Endothelial cell of umbilical vein (primary cell): ENCODE results near the gene ANK2. TPM values are rescaled to one million over a fixed set of nuclear protein-coding genes. Genes with fewer than 3 reads are reported as not detected.

Source experiments
- BruUV-seq: library from RNA; stranded (reverse); fragments of 400-500 nt; replicated peaks from 2 replicates; lab custom pipeline; 2021; lab: Mats Ljungman, UMichigan
- CTCF ChIA-PET: fragments of 300-600, 350-600 bp; sonication (Branson Sonifier 250); formaldehyde crosslinking; loops from one replicate; lab custom pipeline; 2021; ENCODE audit warnings: antibody characterized with exemption, inconsistent platforms; lab: Charles Lee
- POLR2A ChIA-PET: fragments of 300-600, 350-600 bp; sonication (Branson Sonifier 250); formaldehyde crosslinking; loops from one replicate; lab custom pipeline; 2021; ENCODE audit warnings: antibody characterized with exemption, inconsistent platforms; lab: Charles Lee
- DNase-seq: peaks from one replicate; pipeline ENCODE4 v3.0.0-alpha.2; 2011; ENCODE audit warnings: low read depth, low spot score
- FAIRE-seq: peaks from 2 replicates; lab custom pipeline; 2011; peaks lifted over from hg19 to GRCh38; lab: Jason Lieb, UNC
- H2AFZ ChIP-seq: 2 replicates; pipeline ENCODE4 v1.6.0; 2012; ENCODE audit warnings: low read depth, low read length, control low read depth, inconsistent platforms
- H3K27ac ChIP-seq: 2 replicates; pipeline ENCODE4 v1.5.1; 2011; ENCODE audit warnings: low read depth, mild to moderate bottlenecking, control low read depth, low read length, moderate library complexity; ENCODE audit not compliant: insufficient read depth
- H3K27me3 ChIP-seq, 2 experiments: 2 replicates each; pipeline versions ENCODE4 v1.6.0 to v1.6.1; 2011; ENCODE audit warnings: low read length in 2 of 2, mixed read lengths in 1 of 2; ENCODE audit not compliant: control insufficient read depth in 2 of 2, insufficient read depth in 2 of 2
- H3K36me3 ChIP-seq, 2 experiments: 2 replicates in 1 of 2; 3 replicates in 1 of 2; pipeline ENCODE4 v1.5.1; 2011; ENCODE audit warnings: low read length in 2 of 2, mild to moderate bottlenecking in 1 of 2, moderate library complexity in 1 of 2; ENCODE audit not compliant: control insufficient read depth in 2 of 2, insufficient read depth in 2 of 2; ENCODE audit errors: extremely low read depth in 1 of 2
- H3K4me1 ChIP-seq: 3 replicates; pipeline ENCODE4 v1.5.1; 2011; ENCODE audit warnings: mild to moderate bottlenecking, low read length; ENCODE audit not compliant: control insufficient read depth, insufficient read depth; ENCODE audit errors: extremely low read depth
- H3K4me2 ChIP-seq: 2 replicates; pipeline ENCODE4 v1.6.1; 2011; ENCODE audit warnings: low read length, control low read depth, mixed read lengths; ENCODE audit not compliant: insufficient read depth
- H3K4me3 ChIP-seq, 3 experiments: fragments of 200-600 bp in 1 of 3; sonication (generic), shearing (Covaris generic) in 1 of 3; replicated peaks in 1 of 3; 2 replicates each; pipeline ENCODE4 v1.5.1; 2011 to 2016; ENCODE audit warnings: control low read depth in 3 of 3, low read length in 3 of 3, mild to moderate bottlenecking in 2 of 3, inconsistent platforms in 1 of 3, low read depth in 1 of 3, moderate library complexity in 1 of 3; ENCODE audit not compliant: insufficient read depth in 1 of 3
- H3K79me2 ChIP-seq: 2 replicates; pipeline ENCODE4 v1.6.0; 2012; ENCODE audit warnings: low read length, inconsistent platforms; ENCODE audit not compliant: control insufficient read depth, insufficient read depth
- H3K9ac ChIP-seq: replicated peaks from 2 replicates; pipeline ENCODE3; 2011; ENCODE audit warnings: low read length, control low read depth; ENCODE audit not compliant: insufficient read depth; ENCODE audit errors: extremely low read depth
- H3K9me1 ChIP-seq: replicated peaks from 3 replicates; pipeline ENCODE4 v1.6.0; 2011; ENCODE audit warnings: mild to moderate bottlenecking, low read length; ENCODE audit not compliant: control insufficient read depth, insufficient read depth; ENCODE audit errors: extremely low read depth
- H3K9me3 ChIP-seq: replicated peaks from 2 replicates; pipeline ENCODE4 v1.5.1; 2012; ENCODE audit warnings: low read length, inconsistent platforms; ENCODE audit not compliant: control insufficient read depth, insufficient read depth
- H4K20me1 ChIP-seq: replicated peaks from 2 replicates; pipeline ENCODE3; 2011; ENCODE audit warnings: mild to moderate bottlenecking, low read length; ENCODE audit not compliant: control insufficient read depth, insufficient read depth; ENCODE audit errors: extremely low read depth
- EZH2 ChIP-seq: IDR thresholded peaks from 2 replicates; pipeline ENCODE4 v1.6.1; 2012; ENCODE audit warnings: borderline replicate concordance, low read depth, mild to moderate bottlenecking, moderate library complexity, low read length, inconsistent platforms; ENCODE audit not compliant: severe bottlenecking
- FOS ChIP-seq: IDR thresholded peaks from 2 replicates; pipeline ENCODE4 v1.6.1; 2011; ENCODE audit warnings: mild to moderate bottlenecking, low read length, moderate library complexity, borderline replicate concordance; ENCODE audit not compliant: insufficient read depth
- GATA2 ChIP-seq: IDR thresholded peaks from 2 replicates; pipeline ENCODE4 v1.7.0; 2011; ENCODE audit warnings: low read depth, mild to moderate bottlenecking, moderate library complexity, mixed read lengths, low read length; ENCODE audit not compliant: insufficient read length, insufficient read depth
- JUN ChIP-seq: IDR thresholded peaks from 2 replicates; pipeline ENCODE4 v1.6.1; 2011; ENCODE audit warnings: borderline replicate concordance, low read depth; ENCODE audit not compliant: insufficient read length, insufficient read depth
- MYC ChIP-seq: IDR thresholded peaks from one replicate; pipeline ENCODE4 v1.6.1; 2011; ENCODE audit warnings: mild to moderate bottlenecking, low read depth, low read length
- POLR2A ChIP-seq: IDR thresholded peaks from 2 replicates; pipeline ENCODE4 v1.6.1; 2012; ENCODE audit warnings: low read depth, mild to moderate bottlenecking, control low read depth, low read length
- POLR2AphosphoS5 ChIP-seq: IDR thresholded peaks from 2 replicates; pipeline ENCODE4 v1.6.1; 2012; ENCODE audit warnings: low read depth, mild to moderate bottlenecking, control low read depth, low read length, moderate library complexity; ENCODE audit not compliant: insufficient read depth
- dilution Hi-C: fragments of 300-500 bp; cut with MboI; formaldehyde crosslinking; loops from one replicate; pipeline ENCODE4 v1.15.0; 2019; ENCODE audit warnings: low sequenced_read_pairs; ENCODE audit not compliant: extremely low pct_ligation_motif_present
- intact Hi-C: fragments of 100-400 bp; cut with micrococcal nuclease; formaldehyde crosslinking; loops from one replicate; pipeline ENCODE4 v1.10.0; 2022
- polyA plus RNA-seq, 4 experiments: library from polyadenylated mRNA; depleted of rRNA in 3 of 4; stranded (reverse) in 3 of 4; unstranded in 1 of 4; fragments of >200 nt; gene quantifications; 2 replicates each; pipeline versions ENCODE4 v1.2.1 to v1.2.3, GENCODE V29; 2011 to 2012; ENCODE audit warnings: missing spikeins in 1 of 4
- total RNA-seq: library from RNA; stranded (reverse); gene quantifications from 2 replicates; pipeline ENCODE4 v1.2.3, GENCODE V29; 2021
- TF ChIP-seq, protein P1 (sequence below), 2 donors: IDR thresholded peaks; 1 replicate in 1 of 2; 2 replicates in 1 of 2; pipeline ENCODE4 v1.5.1; 2011; ENCODE audit warnings: low read length in 2 of 2, mild to moderate bottlenecking in 2 of 2, moderate library complexity in 2 of 2, control low read depth in 1 of 2, inconsistent platforms in 1 of 2, low read depth in 1 of 2; ENCODE audit not compliant: insufficient read depth in 1 of 2; ENCODE audit errors: extremely low read depth in 1 of 2

The ANK2 gene
- total and polyA plus RNA-seq, 2 donors (not counting 3 experiments of a cell fraction or from before 2014, with no cell fraction given): not detected

DNA sequence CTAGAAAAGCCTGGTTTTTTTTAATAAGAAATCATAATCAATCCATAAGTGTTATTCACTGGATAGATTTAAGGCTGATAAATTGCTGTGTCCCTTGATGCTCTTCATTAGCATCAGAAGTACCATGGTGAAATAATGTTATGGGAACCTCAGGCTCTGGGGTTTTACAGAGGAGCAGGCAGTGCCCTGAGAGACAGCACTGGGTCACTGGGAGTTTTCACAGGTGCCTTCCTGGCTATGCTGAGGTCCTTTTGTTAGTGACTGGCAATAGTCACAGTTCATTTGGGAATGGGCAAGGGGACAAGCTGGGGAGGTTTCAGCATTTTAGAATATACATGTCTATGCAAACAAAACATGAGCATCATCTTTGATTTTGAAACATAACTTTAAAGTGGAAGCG is 38.6 kb downstream of the ANK2 start:
- no TSS peak for BruUV-seq
- intact Hi-C loops (no loop called here), dilution Hi-C loops (no loop called here)
- H3K9me1 ChIP-seq: no peaks in the 10 kb centered on the region
- no peak overlapping the region for H3K4me3 ChIP-seq
- H3K4me2 ChIP-seq: no peak overlapping the region
- no peaks in the 10 kb centered on the region for H3K4me1 ChIP-seq
- FAIRE-seq (no peak), DNase-seq (no peak)
- ChIA-PET POLR2A (no interaction called here), CTCF (no interaction called here)
- H3K9me3 ChIP-seq: no peaks in the 10 kb centered on the region
- H4K20me1 ChIP-seq: no peaks in the 10 kb centered on the region
- no peak for TF ChIP-seq MYC
- no peak for TF ChIP-seq EZH2
- no peak for TF ChIP-seq JUN
- TF ChIP-seq POLR2A: no peak
- TF ChIP-seq GATA2: no peak
- no peaks in the 10 kb centered on the region for H3K36me3 ChIP-seq
- no peak overlapping the region for H3K27ac ChIP-seq
- H2AFZ ChIP-seq: no peak overlapping the region
- no peaks in the 10 kb centered on the region for H3K27me3 ChIP-seq
- no peaks in the 10 kb centered on the region for H3K79me2 ChIP-seq
- H3K9ac ChIP-seq: no peak overlapping the region

DNA sequence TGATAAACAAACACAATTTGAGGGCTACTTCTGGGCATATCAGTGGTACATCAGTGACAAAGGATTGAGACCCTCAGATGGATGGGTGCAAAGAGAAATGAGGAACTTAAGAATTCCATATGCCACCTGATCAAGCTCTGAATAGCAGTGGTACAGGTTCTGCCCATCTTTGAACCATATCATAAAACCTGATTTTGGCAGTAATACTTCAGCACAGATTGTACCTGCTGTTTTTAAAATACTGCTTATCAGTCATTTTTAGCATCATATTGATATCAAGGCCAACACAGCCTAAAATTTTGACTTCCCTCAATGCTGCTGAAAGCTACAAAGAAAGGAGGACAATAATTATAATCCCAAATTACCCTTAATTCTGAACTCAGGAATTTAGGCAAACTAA is 41.5 kb downstream of the ANK2 start:
- no peak overlapping the region for H3K4me2 ChIP-seq
- FAIRE-seq (no peak), DNase-seq (no peak)
- H3K9me1 ChIP-seq: no peaks in the 10 kb centered on the region
- no peak overlapping the region for H3K27ac ChIP-seq
- no peak overlapping the region for H3K4me3 ChIP-seq
- TF ChIP-seq POLR2AphosphoS5: no peak
- no peak for TF ChIP-seq POLR2A
- TF ChIP-seq FOS: no peak
- TF ChIP-seq, protein P1, sequence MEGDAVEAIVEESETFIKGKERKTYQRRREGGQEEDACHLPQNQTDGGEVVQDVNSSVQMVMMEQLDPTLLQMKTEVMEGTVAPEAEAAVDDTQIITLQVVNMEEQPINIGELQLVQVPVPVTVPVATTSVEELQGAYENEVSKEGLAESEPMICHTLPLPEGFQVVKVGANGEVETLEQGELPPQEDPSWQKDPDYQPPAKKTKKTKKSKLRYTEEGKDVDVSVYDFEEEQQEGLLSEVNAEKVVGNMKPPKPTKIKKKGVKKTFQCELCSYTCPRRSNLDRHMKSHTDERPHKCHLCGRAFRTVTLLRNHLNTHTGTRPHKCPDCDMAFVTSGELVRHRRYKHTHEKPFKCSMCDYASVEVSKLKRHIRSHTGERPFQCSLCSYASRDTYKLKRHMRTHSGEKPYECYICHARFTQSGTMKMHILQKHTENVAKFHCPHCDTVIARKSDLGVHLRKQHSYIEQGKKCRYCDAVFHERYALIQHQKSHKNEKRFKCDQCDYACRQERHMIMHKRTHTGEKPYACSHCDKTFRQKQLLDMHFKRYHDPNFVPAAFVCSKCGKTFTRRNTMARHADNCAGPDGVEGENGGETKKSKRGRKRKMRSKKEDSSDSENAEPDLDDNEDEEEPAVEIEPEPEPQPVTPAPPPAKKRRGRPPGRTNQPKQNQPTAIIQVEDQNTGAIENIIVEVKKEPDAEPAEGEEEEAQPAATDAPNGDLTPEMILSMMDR (IDR thresholded peaks at IDR 0.05; ENCODE audit: extremely low read depth in 1 of 2, insufficient read depth in 1 of 2, low read depth in 1 of 2, low read length in 2 of 2): no peak
- ChIA-PET POLR2A (no interaction called here), CTCF (no interaction called here)
- no peaks in the 10 kb centered on the region for H3K4me1 ChIP-seq
- H2AFZ ChIP-seq: no peak overlapping the region
- no peaks in the 10 kb centered on the region for H4K20me1 ChIP-seq
- H3K9ac ChIP-seq: no peak overlapping the region
- no peaks in the 10 kb centered on the region for H3K9me3 ChIP-seq
- no peaks in the 10 kb centered on the region for H3K27me3 ChIP-seq
- intact Hi-C loops (no loop called here), dilution Hi-C loops (no loop called here)
- H3K79me2 ChIP-seq: no peaks in the 10 kb centered on the region
- no TSS peak for BruUV-seq
- no peaks in the 10 kb centered on the region for H3K36me3 ChIP-seq
